ENCODE data around the gene FAM168A. TPM values are rescaled to one million over a fixed set of nuclear protein-coding genes. Genes with fewer than 3 reads are reported as not detected.

FAM168A gene
- total RNA-seq, 4 donors from 2014 or later = 22.2 to 35.7 (median 30.4) TPM

DNA sequence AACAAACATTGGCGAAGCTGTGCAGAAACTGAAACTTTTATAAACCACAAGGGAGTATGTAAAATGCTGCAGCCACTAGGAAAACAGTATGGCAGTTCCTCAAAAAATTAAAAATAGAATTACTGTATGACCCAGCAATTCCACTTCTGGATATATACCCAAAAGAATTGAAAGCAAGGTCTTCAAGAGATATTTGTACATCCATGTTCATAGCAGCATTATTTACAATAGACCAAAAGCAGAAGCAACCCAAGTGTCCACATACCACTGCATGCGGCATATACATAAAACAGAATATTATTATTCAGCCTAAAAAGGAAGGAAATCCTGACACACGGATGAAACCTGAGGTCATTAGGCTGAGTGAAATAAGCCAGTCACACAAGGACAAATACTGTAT is 135.9 kb downstream of the FAM168A start:
- TF ChIP-seq POLR2A (IDR thresholded peaks at IDR 0.05) = no peak
- TF ChIP-seq, protein P1, sequence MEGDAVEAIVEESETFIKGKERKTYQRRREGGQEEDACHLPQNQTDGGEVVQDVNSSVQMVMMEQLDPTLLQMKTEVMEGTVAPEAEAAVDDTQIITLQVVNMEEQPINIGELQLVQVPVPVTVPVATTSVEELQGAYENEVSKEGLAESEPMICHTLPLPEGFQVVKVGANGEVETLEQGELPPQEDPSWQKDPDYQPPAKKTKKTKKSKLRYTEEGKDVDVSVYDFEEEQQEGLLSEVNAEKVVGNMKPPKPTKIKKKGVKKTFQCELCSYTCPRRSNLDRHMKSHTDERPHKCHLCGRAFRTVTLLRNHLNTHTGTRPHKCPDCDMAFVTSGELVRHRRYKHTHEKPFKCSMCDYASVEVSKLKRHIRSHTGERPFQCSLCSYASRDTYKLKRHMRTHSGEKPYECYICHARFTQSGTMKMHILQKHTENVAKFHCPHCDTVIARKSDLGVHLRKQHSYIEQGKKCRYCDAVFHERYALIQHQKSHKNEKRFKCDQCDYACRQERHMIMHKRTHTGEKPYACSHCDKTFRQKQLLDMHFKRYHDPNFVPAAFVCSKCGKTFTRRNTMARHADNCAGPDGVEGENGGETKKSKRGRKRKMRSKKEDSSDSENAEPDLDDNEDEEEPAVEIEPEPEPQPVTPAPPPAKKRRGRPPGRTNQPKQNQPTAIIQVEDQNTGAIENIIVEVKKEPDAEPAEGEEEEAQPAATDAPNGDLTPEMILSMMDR (IDR thresholded peaks at IDR 0.05) = no peak

DNA sequence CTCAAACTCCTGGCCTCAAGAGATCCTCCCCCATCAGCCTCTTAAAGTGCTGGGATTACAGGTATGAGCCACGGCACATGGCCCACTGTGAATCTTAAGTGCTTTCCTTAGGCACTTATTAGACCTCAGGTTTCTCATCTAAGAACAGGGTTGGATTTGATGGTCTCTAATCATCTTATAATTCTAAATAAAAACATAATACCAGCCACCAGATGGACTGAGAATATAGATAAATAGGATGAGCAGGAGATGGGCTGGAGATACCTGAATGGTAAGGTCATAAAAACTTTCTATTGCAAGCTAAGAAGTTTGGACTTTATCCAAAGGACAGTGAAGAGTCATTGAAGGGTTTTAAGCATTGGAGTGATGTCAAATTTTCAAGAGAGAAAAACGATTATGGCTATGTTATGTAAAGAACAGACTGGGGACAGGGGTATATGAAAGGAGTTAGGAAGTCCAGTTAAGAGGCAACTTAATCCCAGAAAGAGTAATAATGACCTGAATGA is 136.5 kb downstream of the FAM168A start:
- H3K4me1 ChIP-seq = no peaks in the 10 kb centered on the region
- no peaks in the 10 kb centered on the region for H3K36me3 ChIP-seq
- DNase-seq = no peak
- H3K27me3 ChIP-seq = no peaks in the 10 kb centered on the region
- no peak overlapping the region for H3K4me3 ChIP-seq
- no peak overlapping the region for H3K27ac ChIP-seq
- H3K9me3 ChIP-seq = no peaks in the 10 kb centered on the region
- no peak for TF ChIP-seq POLR2A (IDR thresholded peaks at IDR 0.05)
- TF ChIP-seq, protein P1 (IDR thresholded peaks at IDR 0.05) = no peak

More for the DNA sequence above, 135.9 kb downstream of the FAM168A start:
- H3K27ac ChIP-seq = no peak overlapping the region
- no peaks in the 10 kb centered on the region for H3K4me1 ChIP-seq
- no peak for DNase-seq
- H3K27me3 ChIP-seq = no peaks in the 10 kb centered on the region
- no peak overlapping the region for H3K4me3 ChIP-seq
- H3K36me3 ChIP-seq = no peaks in the 10 kb centered on the region
- H3K9me3 ChIP-seq = no peaks in the 10 kb centered on the region

DNA sequence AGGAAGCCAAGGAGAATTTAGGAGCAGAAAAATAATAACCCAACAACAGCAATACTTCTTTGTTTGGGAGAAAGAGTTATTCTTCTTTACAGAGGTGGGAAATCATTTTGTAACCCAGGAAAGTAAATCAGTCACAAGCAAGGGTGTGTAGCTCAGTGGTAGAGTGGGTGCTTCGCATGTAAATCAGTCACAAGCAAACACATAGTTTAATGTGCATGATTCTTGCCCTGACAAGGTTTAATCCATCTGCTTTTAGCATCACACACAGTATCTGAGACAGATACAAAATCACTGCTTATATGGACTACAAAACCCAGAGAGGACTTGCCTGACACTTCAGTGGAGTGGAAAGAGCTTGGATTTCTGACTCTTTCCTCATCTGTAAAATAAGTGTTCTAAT is 139.7 kb downstream of the FAM168A start:
- H3K27ac ChIP-seq = no peak overlapping the region

DNA sequence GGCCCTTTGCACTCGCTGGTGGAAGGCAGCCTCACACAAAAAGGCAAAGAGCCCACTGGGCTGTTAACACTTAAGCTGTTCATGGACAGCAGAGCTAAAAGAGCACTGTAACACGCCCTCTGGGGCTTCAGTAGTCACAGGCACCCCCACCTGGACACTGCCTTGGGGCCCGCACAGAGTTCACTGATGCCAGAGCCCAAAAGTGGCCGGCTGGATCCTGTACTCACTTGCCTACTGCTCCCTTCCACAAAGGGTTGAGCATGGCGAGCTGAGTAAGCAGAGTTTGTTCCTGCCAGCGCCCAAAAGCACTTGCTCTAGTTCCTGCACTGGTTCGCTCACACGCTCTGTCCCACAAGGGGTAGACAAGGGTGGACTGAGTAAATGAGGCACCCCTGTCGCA is 142.9 kb downstream of the FAM168A start:
- H3K36me3 ChIP-seq = no peaks in the 10 kb centered on the region
- H3K4me3 ChIP-seq = no peak overlapping the region
- H3K4me1 ChIP-seq = no peaks in the 10 kb centered on the region
- no peaks in the 10 kb centered on the region for H3K9me3 ChIP-seq
- TF ChIP-seq, protein P1 (IDR thresholded peaks at IDR 0.05) = no peak
- no peak for TF ChIP-seq POLR2A (IDR thresholded peaks at IDR 0.05)
- H3K27me3 ChIP-seq = no peaks in the 10 kb centered on the region
- no peak for DNase-seq
- H3K27ac ChIP-seq = no peak overlapping the region

More for the DNA sequence above, 139.7 kb downstream of the FAM168A start:
- Histone ChIP-seq H3K27me3 (no peaks in the 10 kb centered on the region), H3K4me3 (no peak overlapping the region), H3K9me3 (no peaks in the 10 kb centered on the region), H3K4me1 (no peaks in the 10 kb centered on the region), H3K36me3 (no peaks in the 10 kb centered on the region)
- no peak for TF ChIP-seq POLR2A (IDR thresholded peaks at IDR 0.05)
- TF ChIP-seq, protein P1 (IDR thresholded peaks at IDR 0.05) = no peak
- no peak for DNase-seq

DNA sequence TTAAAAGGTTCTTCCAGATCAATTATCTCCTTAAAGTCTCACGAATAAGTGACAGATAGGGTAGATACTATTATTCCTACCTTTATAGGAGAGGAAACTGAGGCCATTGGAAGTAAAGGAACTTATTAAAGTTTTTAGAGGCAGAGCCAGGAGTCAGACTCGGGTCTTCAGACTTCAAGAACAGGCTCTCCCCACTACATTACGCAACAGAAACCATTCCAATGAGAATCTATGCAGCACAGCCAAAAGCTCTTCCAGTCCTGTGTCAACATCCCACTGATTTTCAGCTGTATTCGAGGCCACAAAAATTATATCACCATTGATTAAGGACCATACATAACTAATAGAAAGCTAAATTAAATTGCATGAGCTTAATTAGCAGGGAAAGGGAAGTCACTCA is 144.3 kb downstream of the FAM168A start:
- Histone ChIP-seq H3K27me3 (no peaks in the 10 kb centered on the region), H3K27ac (no peak overlapping the region), H3K9me3 (no peaks in the 10 kb centered on the region), H3K4me3 (no peak overlapping the region), H3K36me3 (no peaks in the 10 kb centered on the region), H3K4me1 (no peaks in the 10 kb centered on the region)
- no peak for DNase-seq
- no peak for TF ChIP-seq POLR2A (IDR thresholded peaks at IDR 0.05)
- TF ChIP-seq, protein P1 (IDR thresholded peaks at IDR 0.05) = no peak

DNA sequence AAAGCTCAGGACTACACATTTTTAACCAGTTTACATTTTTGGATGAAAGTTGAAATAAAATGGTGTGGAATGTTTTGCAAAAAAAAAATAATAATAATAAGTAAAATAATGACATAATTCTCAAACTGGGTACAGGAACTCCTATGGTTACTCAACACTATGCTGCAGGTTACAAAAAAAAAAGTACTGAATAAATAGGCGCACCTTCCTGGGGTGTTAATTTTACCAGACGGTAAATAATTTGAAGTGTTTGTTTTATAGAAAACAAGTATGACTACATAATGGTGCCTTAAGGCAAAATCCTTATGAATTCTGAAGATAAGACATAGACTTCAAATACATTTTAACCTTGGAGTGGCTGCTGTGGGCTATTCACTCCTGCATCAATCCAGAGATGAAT is 145.2 kb downstream of the FAM168A start:
- TF ChIP-seq POLR2A (IDR thresholded peaks at IDR 0.05) = no peak
- TF ChIP-seq, protein P1 (IDR thresholded peaks at IDR 0.05) = no peak
- H3K4me3 ChIP-seq = no peak overlapping the region
- no peak overlapping the region for H3K27ac ChIP-seq
- H3K4me1 ChIP-seq = no peaks in the 10 kb centered on the region
- no peaks in the 10 kb centered on the region for H3K27me3 ChIP-seq
- DNase-seq = no peak
- no peaks in the 10 kb centered on the region for H3K9me3 ChIP-seq
- H3K36me3 ChIP-seq = no peaks in the 10 kb centered on the region

Data from Peyer's patch (tissue), 4 donors.